BJ (cell line): Measurements from ENCODE around the gene SLC25A33. TPM values are rescaled to one million over a fixed set of nuclear protein-coding genes. Genes with fewer than 3 reads are reported as not detected.

ENCODE experiments used
- CTCF ChIA-PET: fragments of 350-600 bp; formaldehyde crosslinking; extraction: SDS; loops from one replicate; lab custom pipeline; 2021; ENCODE audit warnings: antibody characterized with exemption, inconsistent platforms; lab: Yijun Ruan, JAX
- POLR2A ChIA-PET: fragments of 300-600 bp; sonication (Branson Sonifier 250); formaldehyde crosslinking; extraction: SDS; loops from one replicate; lab custom pipeline; 2021; ENCODE audit warnings: antibody characterized with exemption; lab: Charles Lee
- DNase-seq: peaks from one replicate; pipeline ENCODE4 v3.0.0-alpha.2; 2011; ENCODE audit warnings: low read depth
- H3K27me3 ChIP-seq: 2 replicates; pipeline ENCODE4 v1.6.0; 2011; ENCODE audit warnings: low read length; ENCODE audit not compliant: control insufficient read depth, insufficient read depth
- H3K36me3 ChIP-seq: 2 replicates; pipeline ENCODE4 v1.5.1; 2011; ENCODE audit warnings: low read length; ENCODE audit not compliant: control insufficient read depth, insufficient read depth
- H3K4me3 ChIP-seq: 2 replicates; pipeline ENCODE4 v1.5.1; 2011; ENCODE audit warnings: low read depth, mild to moderate bottlenecking, control low read depth, low read length
- CTCF ChIP-seq: IDR thresholded peaks from 2 replicates; pipeline ENCODE4 v1.5.1; 2011; ENCODE audit warnings: low read depth, mild to moderate bottlenecking, control low read depth, inconsistent platforms, low read length, moderate library complexity; ENCODE audit not compliant: insufficient read depth
- polyA plus RNA-seq: library from polyadenylated mRNA; depleted of rRNA; stranded (reverse); fragments of >200 nt; gene quantifications from 2 replicates; pipeline ENCODE4 v1.2.3, GENCODE V29; 2011

The SLC25A33 gene
- polyA plus RNA-seq, 1 experiment, result 2.7 TPM

- CTCF ChIA-PET, result interaction anchor here (0.6 to 2.7 kb wide), 23 partner anchors 10 to 474 kb away, joined by 3 to 37 read pairs (median 4); partner anchors contain the start of genes H6PD and TMEM201
- POLR2A ChIA-PET, result no interaction called here
- no peak for DNase-seq
These were observed 34.5 kb downstream of the SLC25A33 start for GRCh38 chr1:9573723-9574122.

DNA sequence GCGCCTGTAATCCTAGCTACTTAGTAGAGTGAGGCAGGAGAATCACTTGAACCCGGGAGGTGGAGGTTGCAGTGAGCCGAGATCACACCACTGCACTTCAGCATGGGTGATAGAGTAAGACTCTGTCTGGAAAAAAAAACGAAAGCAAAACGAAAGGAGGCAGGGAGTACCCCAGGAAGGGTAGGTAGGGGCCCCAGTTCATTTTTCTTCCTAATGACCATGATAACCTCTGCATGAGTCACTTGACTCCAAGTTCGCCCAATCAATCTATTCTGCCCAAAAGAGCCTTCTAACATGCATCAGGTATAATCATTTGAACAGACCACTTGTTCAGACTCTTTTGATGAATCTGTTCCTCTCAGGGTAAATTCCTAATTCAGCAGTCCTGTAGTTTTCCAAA is 36.2 kb downstream of the SLC25A33 start:
- Histone ChIP-seq H3K36me3 (peaks cover 8% of the 10 kb centered on the region), H3K4me3 (no peak overlapping the region), H3K27me3 (no peaks in the 10 kb centered on the region)
- DNase-seq, result no peak
- ChIA-PET CTCF (interaction anchor here (1.7 to 2.7 kb wide), 2 partner anchors 80 to 82 kb away, joined by 4 to 29 read pairs; no protein-coding TSS in a partner anchor), POLR2A (no interaction called here)
- no peak for TF ChIP-seq CTCF

More at GRCh38 chr1:9573723-9574122, 34.5 kb downstream of the SLC25A33 start:
- H3K36me3 ChIP-seq, result peaks cover 3% of the 10 kb centered on the region
- TF ChIP-seq CTCF, result peak; percentile 44
- no peaks in the 10 kb centered on the region for H3K27me3 ChIP-seq
- no peak overlapping the region for H3K4me3 ChIP-seq

DNA sequence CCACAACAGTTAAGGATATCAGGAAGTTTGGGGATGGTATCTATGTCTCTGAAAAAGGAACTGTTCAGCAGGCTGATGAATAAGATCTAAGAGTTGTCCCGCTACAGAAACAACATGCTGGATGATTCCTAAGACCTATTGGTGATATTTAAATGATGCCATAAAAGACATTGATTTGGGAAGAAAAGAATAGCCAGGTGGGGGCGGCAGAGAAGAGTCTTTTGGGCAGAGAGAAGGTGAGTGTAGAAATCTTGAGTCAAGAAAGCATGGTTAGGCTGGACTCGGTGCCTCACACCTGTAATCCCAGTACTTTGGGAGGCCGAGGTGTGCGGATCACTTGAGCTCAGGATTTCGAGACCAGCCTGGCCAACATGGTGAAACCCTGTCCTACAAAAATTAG is 37.6 kb downstream of the SLC25A33 start:
- CTCF ChIA-PET, result interaction anchor here (1.0 to 1.7 kb wide), 3 partner anchors 81 to 85 kb away, joined by 4 to 7 read pairs (median 5); no protein-coding TSS in a partner anchor
- Histone ChIP-seq H3K4me3 (no peak overlapping the region), H3K36me3 (peaks cover 8% of the 10 kb centered on the region), H3K27me3 (no peaks in the 10 kb centered on the region)
- POLR2A ChIA-PET, result no interaction called here
- DNase-seq, result no peak
- TF ChIP-seq CTCF, result no peak

GRCh38 chr1:9577423-9577822 is 38.2 kb downstream of the SLC25A33 start:
- ChIA-PET CTCF (interaction anchor here (1.3 kb wide), 1 partner anchor 83 kb away, joined by 7 read pairs; no protein-coding TSS in a partner anchor), POLR2A (no interaction called here)
- DNase-seq, result no peak
- H3K4me3 ChIP-seq, result no peak overlapping the region
- H3K27me3 ChIP-seq, result no peaks in the 10 kb centered on the region
- no peak for TF ChIP-seq CTCF
- peaks cover 8% of the 10 kb centered on the region for H3K36me3 ChIP-seq

GRCh38 chr1:9580942-9581341 is 41.7 kb downstream of the SLC25A33 start:
- DNase-seq, result no peak
- no peak overlapping the region for H3K4me3 ChIP-seq
- no peak for TF ChIP-seq CTCF
- H3K36me3 ChIP-seq, result peaks cover 8% of the 10 kb centered on the region
- no peaks in the 10 kb centered on the region for H3K27me3 ChIP-seq
- POLR2A ChIA-PET, result no interaction called here
- CTCF ChIA-PET, result interaction anchor here (0.7 to 2.1 kb wide), 5 partner anchors 12 to 470 kb away, joined by 3 to 5 read pairs (median 3); no protein-coding TSS in a partner anchor
